Measurements from ENCODE around the gene CD163L1. TPM values are rescaled to one million over a fixed set of nuclear protein-coding genes. Genes with fewer than 3 reads are reported as not detected.

CD163L1 gene
- total and polyA plus RNA-seq, 2 of the 8 experiments (the other 6 are each of a cell fraction or from before 2014, with no cell fraction given), result 0.11 to 0.22 TPM

DNA sequence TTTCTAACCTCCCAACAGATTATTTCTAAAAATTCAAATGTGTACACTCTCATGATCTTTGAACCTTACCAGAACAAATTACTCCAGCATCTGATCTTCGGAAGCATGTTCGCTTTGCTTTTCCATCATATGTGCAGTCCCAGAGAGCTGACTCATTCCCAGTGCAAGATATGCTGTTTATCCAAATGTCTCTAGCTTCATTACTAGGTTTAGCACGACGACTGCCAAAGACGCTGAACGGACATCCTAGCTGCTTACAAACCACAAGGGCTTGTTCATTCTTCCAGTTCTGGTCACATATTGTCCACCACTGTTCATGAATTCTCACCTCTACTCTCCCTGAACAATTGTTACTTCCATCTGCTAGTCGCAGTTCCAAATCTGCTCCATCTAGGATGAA is 40.5 kb downstream of the CD163L1 start (continued):
- TF ChIP-seq KDM5A (IDR thresholded peaks at IDR 0.05; ENCODE audit: low read length) (no peak), CTBP2 (IDR thresholded peaks at IDR 0.05; ENCODE audit: borderline replicate concordance, insufficient read depth, insufficient read length, low read length) (no peak), HDAC6 (IDR thresholded peaks at IDR 0.05; ENCODE audit: low read depth, low read length) (no peak), TAF1 (IDR thresholded peaks at IDR 0.05; ENCODE audit: low read depth, low read length) (no peak)
